IMR-90 (cell line): ENCODE data around the gene UBXN2A. TPM values are rescaled to one million over a fixed set of nuclear protein-coding genes. Genes with fewer than 3 reads are reported as not detected.

Source experiments
- ATAC-seq: fragments of 200-7000 bp; cut with Tn5 transposase; 2 replicates; pipeline ENCODE4 v1.9.1; 2020; ENCODE audit warnings: low read depth, mild to moderate bottlenecking, moderate library complexity
- BruUV-seq: library from RNA; stranded (reverse); fragments of 400-500 nt; replicated peaks from 2 replicates; lab custom pipeline; 2021; lab: Mats Ljungman, UMichigan
- CTCF ChIA-PET: fragments of 300-600 bp; formaldehyde crosslinking; extraction: SDS; loops from one replicate; lab custom pipeline; 2021; ENCODE audit warnings: antibody characterized with exemption; lab: Yijun Ruan, JAX
- POLR2A ChIA-PET: fragments of 300-600 bp; sonication (Branson Sonifier 250); formaldehyde crosslinking; loops from one replicate; lab custom pipeline; 2022; ENCODE audit warnings: antibody characterized with exemption; ENCODE audit not compliant: unreplicated experiment; lab: Charles Lee
- DNase-seq: peaks from one replicate; pipeline ENCODE4 v3.0.0; 2013
- H2AFZ ChIP-seq: replicated peaks from 2 replicates; pipeline ENCODE3; 2013; ENCODE audit warnings: low read length, mild to moderate bottlenecking; ENCODE audit not compliant: poor library complexity
- H2AK5ac ChIP-seq: 2 replicates; pipeline ENCODE4 v1.6.1; 2013; ENCODE audit warnings: low read depth, low read length, inconsistent platforms
- H2AK9ac ChIP-seq: replicated peaks from 2 replicates; pipeline ENCODE3; 2013; ENCODE audit warnings: mild to moderate bottlenecking, low read depth, low read length, moderate library complexity; ENCODE audit not compliant: poor library complexity
- H2BK120ac ChIP-seq: 2 replicates; pipeline ENCODE4 v1.6.1; 2013; ENCODE audit warnings: low read depth, low read length, inconsistent platforms
- H2BK15ac ChIP-seq: 3 replicates; pipeline ENCODE4 v1.6.1; 2013; ENCODE audit warnings: low read depth, low read length, inconsistent platforms
- H2BK20ac ChIP-seq: 2 replicates; pipeline ENCODE4 v1.6.1; 2013; ENCODE audit warnings: low read depth, mild to moderate bottlenecking, inconsistent platforms, low read length, moderate library complexity
- H2BK5ac ChIP-seq: 2 replicates; pipeline ENCODE4 v1.6.1; 2013; ENCODE audit warnings: mild to moderate bottlenecking, low read depth, low read length, inconsistent platforms; ENCODE audit not compliant: poor library complexity, severe bottlenecking
- H3K14ac ChIP-seq: replicated peaks from 2 replicates; pipeline ENCODE4 v1.6.1; 2013; ENCODE audit warnings: low read depth, low read length, inconsistent platforms
- H3K18ac ChIP-seq: 2 replicates; pipeline ENCODE4 v1.6.1; 2013; ENCODE audit warnings: low read depth, low read length, control low read depth
- H3K23ac ChIP-seq: 2 replicates; pipeline ENCODE4 v1.6.1; 2013; ENCODE audit warnings: low read depth, low read length, inconsistent platforms
- H3K27ac ChIP-seq: 2 replicates; pipeline ENCODE4 v1.5.1; 2013; ENCODE audit warnings: mild to moderate bottlenecking, control low read depth, low read length; ENCODE audit not compliant: insufficient read depth
- H3K27me3 ChIP-seq: 2 replicates; pipeline ENCODE4 v1.6.1; 2013; ENCODE audit warnings: low read length; ENCODE audit not compliant: control insufficient read depth, insufficient read depth
- H3K36me3 ChIP-seq: 2 replicates; pipeline ENCODE4 v1.6.1; 2013; ENCODE audit warnings: low read length, mixed read lengths; ENCODE audit not compliant: control insufficient read depth, insufficient read depth
- H3K4ac ChIP-seq: 2 replicates; pipeline ENCODE4 v1.6.1; 2013; ENCODE audit warnings: low read depth, low read length, inconsistent platforms
- H3K4me1 ChIP-seq: 2 replicates; pipeline ENCODE4 v1.6.1; 2013; ENCODE audit warnings: low read length, mixed read lengths; ENCODE audit not compliant: control insufficient read depth, insufficient read depth
- H3K4me2 ChIP-seq: 2 replicates; pipeline ENCODE4 v1.6.1; 2013; ENCODE audit warnings: low read depth, mild to moderate bottlenecking, control low read depth, low read length, moderate library complexity
- H3K4me3 ChIP-seq: 2 replicates; pipeline ENCODE4 v1.5.1; 2013; ENCODE audit warnings: low read depth, mild to moderate bottlenecking, control low read depth, low read length, moderate library complexity; ENCODE audit not compliant: insufficient read depth
- H3K56ac ChIP-seq: 2 replicates; pipeline ENCODE4 v1.6.1; 2013; ENCODE audit warnings: low read length, inconsistent platforms; ENCODE audit not compliant: insufficient read depth; ENCODE audit errors: extremely low read depth
- H3K79me1 ChIP-seq, 2 experiments: 2 replicates each; pipeline ENCODE4 v1.6.1; 2013; ENCODE audit warnings: low read length in 2 of 2, inconsistent platforms in 1 of 2, low read depth in 1 of 2
- H3K9ac ChIP-seq: 2 replicates; pipeline ENCODE4 v1.6.1; 2013; ENCODE audit warnings: low read depth, low read length, control low read depth
- H3K9me1 ChIP-seq: 2 replicates; pipeline ENCODE4 v1.6.1; 2013; ENCODE audit warnings: low read length, inconsistent platforms; ENCODE audit not compliant: insufficient read depth
- H3K9me3 ChIP-seq: 2 replicates; pipeline ENCODE4 v1.6.1; 2013; ENCODE audit warnings: low read length; ENCODE audit not compliant: control insufficient read depth, insufficient read depth
- H4K20me1 ChIP-seq: 2 replicates; pipeline ENCODE4 v1.6.1; 2013; ENCODE audit warnings: low read length, inconsistent platforms; ENCODE audit not compliant: insufficient read depth
- H4K5ac ChIP-seq: 2 replicates; pipeline ENCODE4 v1.6.1; 2013; ENCODE audit warnings: mild to moderate bottlenecking, low read depth, low read length, control low read depth
- H4K8ac ChIP-seq, 2 experiments: 2 replicates each; pipeline ENCODE4 v1.6.1; 2013; ENCODE audit warnings: low read depth in 2 of 2, low read length in 2 of 2, control low read depth in 1 of 2, inconsistent platforms in 1 of 2
- H4K91ac ChIP-seq: 2 replicates; pipeline ENCODE4 v1.6.1; 2013; ENCODE audit warnings: low read depth, low read length, inconsistent platforms; ENCODE audit not compliant: insufficient read depth
- CEBPB ChIP-seq: IDR thresholded peaks from 2 replicates; pipeline ENCODE4 v1.6.1; 2012; ENCODE audit warnings: low read depth, low read length, improper control_type of control experiment
- CHD1 ChIP-seq: IDR thresholded peaks from 2 replicates; pipeline ENCODE4 v1.6.1; 2012; ENCODE audit warnings: low read depth, low read length, improper control_type of control experiment
- CTCF ChIP-seq: conservative IDR thresholded peaks from 2 replicates; pipeline ENCODE4 v1.5.1; 2012; ENCODE audit warnings: mild to moderate bottlenecking, low read depth, low read length, improper control_type of control experiment
- ELK1 ChIP-seq: fragments of 150-350 bp; IDR thresholded peaks from 2 replicates; pipeline ENCODE4 v1.6.1; 2016; ENCODE audit warnings: low read depth, mild to moderate bottlenecking, low read length, moderate library complexity, borderline replicate concordance
- FOS ChIP-seq: fragments of 150-350 bp; IDR thresholded peaks from 2 replicates; pipeline ENCODE4 v1.6.1; 2016; ENCODE audit warnings: low read depth, low read length
- MAFK ChIP-seq: IDR thresholded peaks from 2 replicates; pipeline ENCODE4 v1.6.1; 2012; ENCODE audit warnings: low read depth, low read length, improper control_type of control experiment
- MAZ ChIP-seq: IDR thresholded peaks from 2 replicates; pipeline ENCODE4 v1.6.1; 2012; ENCODE audit warnings: low read depth, mild to moderate bottlenecking, low read length, improper control_type of control experiment, moderate library complexity, borderline replicate concordance
- NFE2L2 ChIP-seq: fragments of 150-350 bp; IDR thresholded peaks from 2 replicates; pipeline ENCODE4 v1.6.1; 2016; ENCODE audit warnings: low read depth, mild to moderate bottlenecking, low read length
- POLR2A ChIP-seq: IDR thresholded peaks from 2 replicates; pipeline ENCODE4 v1.6.1; 2012; ENCODE audit warnings: mild to moderate bottlenecking, low read depth, low read length
- RAD21 ChIP-seq: IDR thresholded peaks from 2 replicates; pipeline ENCODE4 v1.6.1; 2012; ENCODE audit warnings: low read length, improper control_type of control experiment
- RCOR1 ChIP-seq: IDR thresholded peaks from 2 replicates; pipeline ENCODE4 v1.6.1; 2012; ENCODE audit warnings: mild to moderate bottlenecking, low read length, improper control_type of control experiment; ENCODE audit not compliant: insufficient replicate concordance
- RFX5 ChIP-seq: IDR thresholded peaks from 2 replicates; pipeline ENCODE4 v1.8.0; 2012; ENCODE audit warnings: low read depth, mild to moderate bottlenecking, low read length, moderate library complexity
- SMC3 ChIP-seq: fragments of 150-350 bp; IDR thresholded peaks from 2 replicates; pipeline ENCODE4 v1.6.1; 2016; ENCODE audit warnings: low read depth, mild to moderate bottlenecking, antibody characterized with exemption, low read length, moderate library complexity
- USF2 ChIP-seq: fragments of 150-350 bp; IDR thresholded peaks from 2 replicates; pipeline ENCODE4 v1.6.1; 2017; ENCODE audit warnings: mild to moderate bottlenecking, antibody characterized with exemption, low read length, low read depth
- WGBS, 2 experiments: methylation state at CpG; one replicate each; pipeline versions ENCODE4 v1.1.5 to v1.1.7; 2013; ENCODE audit warnings: missing lambda C conversion rate in 2 of 2; ENCODE audit not compliant: insufficient read length in 1 of 2; ENCODE audit errors: extremely low coverage in 2 of 2; 5-methylcytosine and 5-hydroxymethylcytosine counted together
- dilution Hi-C: fragments of 300-500 bp; cut with HindIII; formaldehyde crosslinking; loops from one replicate; pipeline ENCODE4 v1.14.3; 2018; ENCODE audit warnings: low sequenced_read_pairs; ENCODE audit not compliant: unreplicated experiment
- in situ Hi-C: fragments of 300-500 bp; cut with MboI; formaldehyde crosslinking; loops from 3 replicates; pipeline ENCODE4 v1.14.3; 2019; ENCODE audit warnings: low sequenced_read_pairs, inconsistent platforms, mixed read lengths
- intact Hi-C: fragments of 100-400 bp; cut with micrococcal nuclease; formaldehyde crosslinking; loops from 2 replicates; pipeline ENCODE4 v1.10.0; 2022
- polyA plus RNA-seq, 3 experiments: library from polyadenylated mRNA; depleted of rRNA; stranded (reverse); fragments of >200 nt; gene quantifications; 2 replicates each; pipeline ENCODE4 v1.2.3, GENCODE V29; 2012; ENCODE audit warnings: low replicate concordance in 1 of 3
- total RNA-seq: library from RNA; depleted of rRNA; stranded (reverse); fragments of >200 nt; gene quantifications from 2 replicates; pipeline ENCODE4 v1.2.3, GENCODE V29; 2012

The UBXN2A gene
- total and polyA plus RNA-seq, 2 of the 4 experiments (the other 2 are of a cell fraction) = 4.6 to 7.7 TPM

GRCh38 chr2:24020244-24020643 is 80.0 kb downstream of the UBXN2A start:
- no peaks in the 10 kb centered on the region for H3K9me3 ChIP-seq
- H2AFZ ChIP-seq = no peak overlapping the region
- H3K4me3 ChIP-seq = no peak overlapping the region
- H3K23ac ChIP-seq = no peak overlapping the region
- WGBS, 2 experiments = no CpG with 5 or more reads among the region's 4 CpGs
- no peak overlapping the region for H3K4me2 ChIP-seq
- no peak for TF ChIP-seq USF2
- no peak for TF ChIP-seq RFX5
- TF ChIP-seq FOS = no peak
- no peak for TF ChIP-seq ELK1
- no peak for TF ChIP-seq CHD1
- TF ChIP-seq NFE2L2 = no peak
- no peak for TF ChIP-seq POLR2A
- TF ChIP-seq CEBPB = no peak
- TF ChIP-seq MAFK = no peak
- no peak for TF ChIP-seq MAZ
- TF ChIP-seq RAD21 = no peak
- TF ChIP-seq CTCF = no peak
- no peak for TF ChIP-seq RCOR1
- TF ChIP-seq SMC3 = no peak
- ATAC-seq (no peak), DNase-seq (no peak)
- intact Hi-C loops (no loop called here), in situ Hi-C loops (no loop called here), dilution Hi-C loops (no loop called here)
- ChIA-PET CTCF (no interaction called here), POLR2A (no interaction called here)
- H2AK9ac ChIP-seq = no peak overlapping the region
- no peak overlapping the region; the same call in 1 of the 2 replicates for H2AK5ac ChIP-seq
- H3K18ac ChIP-seq = no peak overlapping the region
- no peaks in the 10 kb centered on the region for H3K27me3 ChIP-seq
- H3K79me1 ChIP-seq = peaks cover 0 to 11% of the 10 kb centered on the region in 2 experiments; a peak in 2 of 4 replicates
- H2BK5ac ChIP-seq = no peak overlapping the region
- no peak overlapping the region for H3K27ac ChIP-seq
- peaks cover 18% of the 10 kb centered on the region; the same call in 1 of the 2 replicates for H3K9me1 ChIP-seq
- H3K4ac ChIP-seq = no peak overlapping the region
- no peak overlapping the region for H2BK20ac ChIP-seq
- no peak overlapping the region for H4K8ac ChIP-seq
- no peak overlapping the region for H2BK15ac ChIP-seq
- H3K9ac ChIP-seq = no peak overlapping the region
- H3K36me3 ChIP-seq = peaks cover 9% of the 10 kb centered on the region
- H4K5ac ChIP-seq = no peak overlapping the region
- H3K14ac ChIP-seq = no peak overlapping the region
- peaks cover 10% of the 10 kb centered on the region for H3K4me1 ChIP-seq
- H2BK120ac ChIP-seq = no peak overlapping the region
- no peak overlapping the region for H3K56ac ChIP-seq
- no peaks in the 10 kb centered on the region; the same call in 1 of the 2 replicates for H4K20me1 ChIP-seq
- no TSS peak for BruUV-seq
- no peak overlapping the region for H4K91ac ChIP-seq
